GM18520 (cell line): ENCODE measurements around the gene LPIN2.
A peak's percentile ranks its signal among the peaks of the same experiment; 100 is the strongest.
"Not testable (repeated sequence)": the region's sequence is repeated elsewhere in the genome, so short reads cannot be mapped to it uniquely, and the experiment has no call there.

Experiments used
- ATAC-seq: cut with Tn5 transposase; IDR thresholded peaks from one replicate; pipeline ENCODE4 v1.9.1; 2021; ENCODE audit not compliant: unreplicated experiment

LPIN2 gene

GRCh38 chr18:3046216-3046808 is 33.4 kb upstream of the LPIN2 start:
- peak; percentile 86 for ATAC-seq

DNA sequence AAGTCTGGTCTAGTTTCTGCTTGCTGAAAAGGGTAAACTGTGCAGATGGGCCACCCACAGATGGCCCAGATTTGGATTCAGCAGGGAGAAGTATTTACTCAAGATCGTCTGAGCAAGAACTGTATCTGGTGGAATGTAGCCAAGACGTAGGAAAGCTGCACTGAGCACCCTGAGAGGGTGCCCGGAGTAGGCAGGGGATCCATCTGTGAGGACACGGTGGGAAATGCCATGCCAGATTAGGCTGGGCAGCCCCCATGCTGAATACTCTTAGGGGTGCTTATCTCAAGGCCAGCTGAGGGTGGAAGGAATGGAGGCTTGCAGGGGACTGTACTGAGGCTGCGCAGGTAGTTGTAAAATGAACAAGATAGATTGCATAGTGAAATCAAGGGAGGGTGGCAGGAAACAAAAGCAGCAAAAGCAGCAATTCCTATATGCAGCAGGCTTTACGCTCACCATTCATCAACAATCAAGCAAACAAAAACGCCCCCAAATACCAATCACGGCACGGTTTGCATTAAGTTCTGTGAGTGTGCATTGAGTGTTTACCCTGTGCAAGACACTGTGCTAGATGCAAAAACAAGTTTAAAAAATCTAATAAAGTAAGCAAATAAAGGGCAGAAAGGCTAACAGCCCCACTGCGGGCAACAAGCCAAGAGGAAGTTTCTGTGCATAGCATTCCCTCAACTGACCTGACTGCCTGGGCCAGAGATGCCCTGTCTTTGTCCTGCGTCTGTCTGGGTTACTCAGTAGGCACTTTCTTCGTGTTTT is 32.2 kb upstream of the LPIN2 start:
- no peak for ATAC-seq

DNA sequence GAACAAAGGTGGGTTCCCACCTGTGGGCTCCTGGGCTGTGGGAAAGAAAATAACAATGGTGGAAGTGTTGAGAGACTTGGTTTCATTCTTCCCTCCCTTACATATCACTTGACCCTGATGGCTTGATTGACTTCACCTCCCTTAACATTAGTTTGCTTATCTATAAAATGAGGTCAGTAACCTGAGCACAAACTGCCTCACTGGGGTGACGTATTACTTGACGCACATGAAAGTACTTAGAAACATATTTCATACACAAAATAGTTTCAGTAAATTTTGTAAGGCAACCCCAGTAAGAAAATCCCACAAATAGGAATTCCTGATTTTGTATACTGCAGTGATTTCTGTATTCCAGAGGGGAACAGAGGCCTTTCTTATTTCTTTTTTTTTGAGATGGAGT is 29.4 kb upstream of the LPIN2 start:
- no peak for ATAC-seq

- ATAC-seq: no peak
Observed at GRCh38 chr18:3041843-3042242, 28.9 kb upstream of the LPIN2 start.

GRCh38 chr18:3040881-3041280 is 27.9 kb upstream of the LPIN2 start:
- no peak for ATAC-seq

DNA sequence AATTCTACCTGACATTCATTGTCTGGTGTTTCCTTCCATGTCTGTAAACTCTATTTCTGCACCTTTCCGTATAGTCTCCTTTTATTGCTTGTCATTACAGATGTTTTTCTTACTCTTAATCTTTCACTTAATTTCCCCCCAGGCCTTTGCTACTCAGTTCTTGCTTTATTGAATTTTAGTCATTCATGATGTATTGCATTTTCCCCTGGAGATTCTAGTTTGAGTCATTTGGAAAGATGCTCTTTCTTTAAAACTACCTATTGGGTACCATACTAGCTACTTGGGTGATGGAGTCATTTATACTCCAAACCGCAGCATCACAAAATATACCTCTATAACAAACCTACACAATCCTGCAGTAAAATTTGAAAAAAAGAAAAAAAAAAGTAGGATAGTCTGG is 27.2 kb upstream of the LPIN2 start:
- ATAC-seq: no peak

GRCh38 chr18:3037423-3037915 is 24.5 kb upstream of the LPIN2 start:
- ATAC-seq: peak; percentile 81

GRCh38 chr18:3036108-3036507 is 23.2 kb upstream of the LPIN2 start:
- ATAC-seq: no peak

DNA sequence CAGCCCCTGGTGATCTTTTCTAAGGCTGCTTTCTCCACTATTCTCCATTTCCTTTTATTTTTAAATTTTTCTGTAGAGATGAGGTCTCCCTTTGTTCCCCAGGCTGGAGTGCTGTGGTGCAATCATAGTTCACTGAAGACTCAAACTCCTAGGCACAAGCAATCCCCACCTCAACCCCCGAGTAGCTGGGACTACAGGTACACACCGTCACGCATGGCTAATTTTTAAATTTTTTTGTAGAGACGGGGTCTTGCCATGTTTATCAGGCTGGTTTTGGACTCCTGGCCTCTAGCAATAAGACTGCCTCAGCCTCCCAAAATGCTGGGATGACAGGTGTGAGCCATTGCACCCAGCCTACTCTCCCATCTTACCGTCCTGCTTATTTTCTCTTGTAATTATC is 22.7 kb upstream of the LPIN2 start:
- ATAC-seq: no peak

DNA sequence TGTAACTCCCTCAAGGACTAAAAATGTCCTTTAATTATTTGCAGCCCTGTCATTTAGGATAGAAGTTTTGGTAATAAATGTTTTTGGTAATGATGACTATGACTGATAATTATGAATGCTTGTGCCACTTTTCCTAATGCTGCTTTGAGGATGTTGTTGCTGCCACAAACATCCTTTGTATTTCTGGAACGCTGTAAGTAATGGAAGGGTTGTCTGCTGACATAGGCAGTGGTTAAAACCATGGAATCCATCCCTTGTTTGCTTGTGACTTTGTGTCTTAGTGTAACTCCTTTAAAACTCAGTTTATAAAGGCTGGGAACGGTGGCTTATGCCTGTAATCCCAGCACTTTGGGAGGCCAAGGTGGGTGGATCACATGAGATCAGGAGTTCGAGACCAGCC is 19.8 kb upstream of the LPIN2 start:
- ATAC-seq: no peak

DNA sequence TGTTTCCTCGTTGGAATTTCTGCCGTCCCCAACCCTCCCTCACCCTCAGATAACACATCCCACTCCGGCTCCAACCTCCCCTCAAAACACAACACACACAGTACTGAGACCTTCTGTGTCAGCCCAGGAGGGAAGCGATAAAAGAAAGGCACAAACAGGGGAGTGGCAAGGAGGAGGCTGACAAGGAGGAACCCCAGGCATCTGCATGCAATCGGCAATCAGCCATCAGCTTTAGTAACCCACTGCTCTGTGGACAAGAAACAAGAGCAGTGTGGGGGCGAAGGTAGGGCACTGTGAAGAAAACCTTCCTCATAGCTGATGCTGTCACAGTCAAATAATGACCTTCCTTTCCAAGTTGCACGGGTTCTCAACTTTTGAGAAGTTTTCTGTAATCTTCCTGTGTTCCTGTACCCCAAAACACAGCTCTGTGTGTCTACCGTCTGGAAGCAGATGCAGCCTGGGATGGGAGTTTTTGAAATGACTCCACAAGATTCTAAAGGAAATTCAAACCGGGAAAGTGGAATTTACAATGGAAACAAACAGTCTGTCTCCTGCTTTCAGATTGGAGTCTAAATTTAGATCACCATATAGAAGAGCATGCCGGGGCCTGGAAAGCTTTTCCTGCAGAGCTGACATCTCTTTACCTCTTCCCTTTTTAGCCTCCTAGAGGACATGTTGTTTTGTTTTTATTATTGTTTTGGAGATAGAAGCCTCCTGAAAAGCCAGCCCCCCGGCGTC is 16.4 kb upstream of the LPIN2 start:
- no peak for ATAC-seq

DNA sequence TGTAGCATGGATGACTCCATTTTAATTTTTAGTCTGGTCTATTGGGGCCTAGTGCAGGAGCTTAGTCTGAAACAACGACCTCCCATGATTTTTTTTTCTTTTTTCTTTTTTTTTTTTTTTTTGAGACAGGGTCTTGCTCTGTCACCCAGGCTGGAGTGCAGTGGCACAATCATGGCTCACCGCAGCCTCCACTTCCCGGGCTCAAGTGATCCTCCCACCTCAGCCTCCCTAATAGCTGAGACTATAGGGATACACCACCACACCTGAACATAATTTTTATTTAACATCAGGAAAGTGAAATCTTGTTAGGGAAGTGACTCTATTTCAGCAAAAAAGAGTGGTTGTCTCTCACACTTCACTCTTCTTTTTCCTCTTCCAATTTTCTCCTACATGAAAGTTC is 15.2 kb upstream of the LPIN2 start:
- ATAC-seq: not testable (repeated sequence)

- ATAC-seq: no peak
Observed at GRCh38 chr18:3027370-3027891, 14.5 kb upstream of the LPIN2 start.

DNA sequence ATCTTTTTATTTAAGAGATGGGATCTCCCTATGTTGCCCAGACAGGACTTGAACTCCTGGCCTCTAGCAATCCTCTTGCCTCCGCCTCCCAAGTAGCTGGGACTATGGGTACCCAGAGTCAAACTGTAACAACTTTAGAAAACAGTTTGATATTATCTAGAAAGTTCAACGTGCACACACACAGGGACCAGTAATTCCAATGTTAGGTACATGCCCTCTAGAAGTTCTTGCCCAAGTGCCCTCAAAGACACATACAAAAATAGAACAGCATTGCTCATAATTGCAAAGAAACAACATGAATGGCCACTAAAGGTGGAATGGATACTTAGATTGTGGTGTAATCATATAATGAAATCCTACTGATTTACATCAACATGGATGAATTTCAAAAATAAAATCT is 12.6 kb upstream of the LPIN2 start:
- no peak for ATAC-seq

DNA sequence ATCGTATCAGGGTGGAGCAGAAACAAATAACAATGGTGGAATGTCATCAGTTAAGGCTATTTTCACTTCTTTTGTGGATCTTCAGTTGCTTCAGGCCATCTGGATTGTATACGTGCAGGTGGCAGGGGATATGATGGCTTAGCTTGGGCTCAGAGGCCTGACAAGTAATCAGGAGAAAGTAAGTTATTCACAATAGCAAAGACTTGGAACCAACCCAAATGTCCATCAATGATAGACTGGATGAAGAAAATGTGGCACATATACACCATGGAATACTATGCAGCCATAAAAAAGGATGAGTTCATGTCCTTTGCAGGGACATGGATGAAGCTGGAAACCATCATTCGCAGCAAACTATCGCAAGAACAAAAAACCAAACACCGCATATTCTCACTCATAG is 10.7 kb upstream of the LPIN2 start:
- not testable (repeated sequence) for ATAC-seq

- ATAC-seq: no peak
Observed at GRCh38 chr18:3016585-3017297, 3.8 kb upstream of the LPIN2 start.

DNA sequence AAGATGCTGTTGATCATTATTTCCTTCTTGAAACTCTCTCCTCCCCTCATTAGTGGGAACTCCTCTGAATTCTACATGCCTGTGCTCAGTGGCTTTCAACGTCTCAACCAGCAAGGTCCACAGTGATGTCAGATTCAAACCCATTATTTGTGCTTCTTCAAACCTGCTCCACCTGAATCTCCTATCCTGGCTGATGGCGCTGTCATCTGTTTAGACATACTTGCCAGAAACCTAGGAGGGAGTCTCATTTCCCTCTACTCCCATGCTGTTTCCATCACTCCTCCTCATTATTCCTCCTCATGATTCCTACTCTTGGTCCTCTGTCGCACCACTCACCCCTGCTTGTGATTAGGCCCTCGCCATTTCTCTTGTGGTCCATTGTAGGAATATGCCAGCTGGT is 2.9 kb upstream of the LPIN2 start:
- no peak for ATAC-seq

GRCh38 chr18:3015204-3015592 is 2.3 kb upstream of the LPIN2 start:
- ATAC-seq: no peak

- ATAC-seq: no peak
Observed at GRCh38 chr18:3014503-3015203, 1.7 kb upstream of the LPIN2 start.
